Forelimb muscle (tissue), 1 donor: Measurements from ENCODE around the gene SORBS2. TPM values are rescaled to one million over a fixed set of nuclear protein-coding genes. Genes with fewer than 3 reads are reported as not detected.

ENCODE experiments used
- DNase-seq: peaks from one replicate; pipeline ENCODE4 v3.0.0-alpha.2; 2013; ENCODE audit warnings: low read depth
- polyA plus RNA-seq: library from polyadenylated mRNA; unstranded; fragments of 120-200 nt; gene quantifications from one replicate; pipeline ENCODE4 v1.2.1, GENCODE V29; 2013; ENCODE audit not compliant: insufficient read length

SORBS2 gene
- polyA plus RNA-seq, 1 donor, result 21.3 TPM

DNA sequence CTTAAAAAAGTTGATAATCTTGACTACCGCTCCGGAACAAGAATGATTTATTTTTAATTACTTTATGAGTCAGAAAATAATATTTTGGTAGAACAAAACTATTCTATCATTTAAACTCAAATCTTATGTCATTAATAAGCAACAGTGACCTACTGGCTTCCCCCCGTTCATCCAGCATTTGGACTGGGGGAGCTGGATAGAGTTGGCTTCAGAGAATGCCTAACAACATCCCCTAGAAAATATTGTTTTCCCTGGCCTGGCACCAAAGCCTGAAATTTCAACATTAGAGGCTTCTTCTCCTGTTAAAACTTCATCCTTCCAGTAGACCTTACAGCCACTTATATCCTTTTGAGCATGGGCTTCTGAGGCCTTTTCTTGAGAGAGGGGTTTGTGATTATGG is 221.0 kb downstream of the SORBS2 start:
- DNase-seq, result no peak

DNA sequence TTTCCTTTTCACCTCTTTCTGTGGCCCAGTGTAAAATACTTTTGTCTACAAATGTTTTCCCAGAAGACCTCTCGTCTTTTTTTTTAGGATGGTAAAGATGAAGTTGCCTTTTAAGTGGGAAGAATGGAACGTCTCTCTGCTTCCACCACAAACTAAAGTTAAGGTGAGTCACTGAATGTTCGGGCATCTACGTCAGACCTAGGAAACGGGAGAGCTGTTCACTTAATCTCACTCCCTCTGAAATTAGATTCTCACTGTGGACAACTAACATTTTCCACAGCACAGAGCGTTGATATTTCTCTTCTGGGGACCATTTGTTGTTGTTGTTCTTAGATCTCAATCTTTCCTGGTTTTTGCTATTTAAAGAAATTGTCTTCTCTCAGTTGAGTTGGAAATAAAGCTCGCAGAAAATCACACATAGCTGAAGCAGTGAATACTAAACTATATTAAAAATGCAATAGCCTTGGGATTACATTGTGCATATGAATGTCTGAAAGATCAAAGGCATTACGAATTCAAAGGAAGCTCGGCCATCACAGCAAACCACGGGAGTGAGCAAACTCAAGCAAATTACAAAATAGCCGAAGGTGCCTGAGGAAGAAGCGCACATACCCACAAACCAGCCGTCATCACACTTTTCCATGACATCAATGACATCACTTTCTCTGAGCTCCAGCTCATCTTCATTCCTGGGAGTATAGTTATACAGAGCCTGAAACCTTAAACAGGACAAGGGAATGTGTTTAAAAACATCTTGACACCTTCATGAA is 222.7 kb downstream of the SORBS2 start:
- DNase-seq, result no peak

DNA sequence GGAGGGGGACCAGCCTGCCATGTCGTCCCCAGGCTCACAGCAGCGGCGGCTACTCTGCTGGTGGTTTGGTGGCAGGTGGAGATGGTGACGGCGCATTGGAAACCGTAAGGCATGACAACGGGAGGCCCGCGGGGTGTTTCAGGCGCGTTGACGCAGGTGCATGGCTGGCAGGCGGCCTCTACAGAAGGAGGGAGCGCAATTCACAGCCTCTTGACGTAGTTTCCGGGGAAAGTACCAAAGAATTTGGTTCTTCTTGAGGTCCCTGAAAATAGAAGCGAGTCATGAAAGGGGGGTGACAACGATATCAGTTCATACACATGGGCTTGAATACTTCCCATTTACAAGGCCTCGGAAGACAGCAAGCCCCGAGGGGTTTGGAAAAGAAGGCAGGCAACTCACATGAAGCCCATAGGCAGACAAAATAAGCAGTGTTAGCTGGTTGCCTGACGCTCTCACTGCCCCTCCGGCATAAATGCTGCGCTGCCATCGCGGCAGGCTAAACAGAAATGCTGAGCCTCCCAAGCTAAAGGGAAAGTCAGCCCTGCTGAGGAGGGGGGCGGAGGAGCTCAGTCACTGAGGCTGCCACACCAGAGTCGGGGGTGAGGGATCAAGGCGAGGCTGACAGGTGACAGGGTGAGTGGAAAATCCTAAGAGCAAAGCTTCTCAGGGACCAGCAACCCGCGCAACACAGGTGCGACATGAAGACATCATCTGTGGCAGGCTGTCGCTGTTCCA is 224.4 kb downstream of the SORBS2 start:
- no peak for DNase-seq

DNA sequence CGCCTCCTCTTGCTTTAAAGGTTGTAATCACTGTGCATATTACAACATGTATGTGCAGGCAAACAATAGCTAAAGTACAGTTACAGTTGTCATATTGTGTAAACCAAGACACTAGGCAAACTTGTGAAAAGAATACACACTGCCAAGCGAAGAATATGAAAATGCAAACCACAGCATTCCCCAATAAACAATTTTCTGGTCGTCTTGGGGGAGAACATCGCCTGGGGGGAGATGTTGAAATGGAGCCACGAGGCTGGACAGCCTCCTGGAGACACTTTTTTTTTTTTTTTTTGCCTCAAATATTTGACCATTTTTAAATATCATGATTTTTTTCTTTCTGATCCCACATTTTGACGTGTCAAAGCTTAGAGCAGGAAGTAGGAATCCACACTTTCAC is 225.0 kb downstream of the SORBS2 start:
- no peak for DNase-seq

DNA sequence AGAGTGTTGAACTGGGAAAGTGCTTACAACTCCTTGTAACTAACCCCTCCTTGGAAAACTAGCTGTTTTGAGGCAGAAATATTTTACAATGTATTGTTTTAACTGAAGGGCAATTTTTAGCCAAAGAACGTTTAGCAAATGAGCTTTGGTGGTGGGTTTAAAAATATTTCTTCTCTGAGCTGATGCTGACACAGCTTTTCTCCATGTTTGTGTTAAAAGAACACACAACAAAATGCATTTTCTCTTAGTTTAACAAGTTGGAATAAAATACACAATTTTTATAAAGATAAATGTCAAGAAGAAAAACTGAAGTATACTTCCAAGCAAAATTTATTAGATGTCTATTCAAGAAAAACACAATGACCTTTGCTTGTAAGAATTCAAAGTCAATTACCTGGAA is 226.8 kb downstream of the SORBS2 start:
- DNase-seq, result no peak

DNA sequence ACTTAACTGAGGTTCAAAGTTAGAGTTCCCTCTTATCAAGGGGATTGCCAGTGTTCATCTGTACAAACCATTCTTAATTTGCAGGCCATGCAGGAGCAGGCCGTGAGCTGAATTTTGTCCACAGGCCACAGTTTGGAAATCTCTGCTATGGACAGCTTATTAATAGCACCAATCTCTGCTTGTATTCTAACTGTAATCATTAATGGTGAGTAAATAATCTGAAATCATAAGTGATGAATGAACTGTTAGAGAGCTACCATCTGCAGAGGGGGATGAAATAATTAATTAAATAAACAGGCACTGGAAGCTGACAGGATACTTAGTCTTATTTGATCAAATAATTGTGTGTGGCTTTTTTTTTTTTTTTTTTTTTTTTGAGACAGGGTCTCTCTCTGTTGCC is 228.2 kb downstream of the SORBS2 start:
- DNase-seq, result no peak

DNA sequence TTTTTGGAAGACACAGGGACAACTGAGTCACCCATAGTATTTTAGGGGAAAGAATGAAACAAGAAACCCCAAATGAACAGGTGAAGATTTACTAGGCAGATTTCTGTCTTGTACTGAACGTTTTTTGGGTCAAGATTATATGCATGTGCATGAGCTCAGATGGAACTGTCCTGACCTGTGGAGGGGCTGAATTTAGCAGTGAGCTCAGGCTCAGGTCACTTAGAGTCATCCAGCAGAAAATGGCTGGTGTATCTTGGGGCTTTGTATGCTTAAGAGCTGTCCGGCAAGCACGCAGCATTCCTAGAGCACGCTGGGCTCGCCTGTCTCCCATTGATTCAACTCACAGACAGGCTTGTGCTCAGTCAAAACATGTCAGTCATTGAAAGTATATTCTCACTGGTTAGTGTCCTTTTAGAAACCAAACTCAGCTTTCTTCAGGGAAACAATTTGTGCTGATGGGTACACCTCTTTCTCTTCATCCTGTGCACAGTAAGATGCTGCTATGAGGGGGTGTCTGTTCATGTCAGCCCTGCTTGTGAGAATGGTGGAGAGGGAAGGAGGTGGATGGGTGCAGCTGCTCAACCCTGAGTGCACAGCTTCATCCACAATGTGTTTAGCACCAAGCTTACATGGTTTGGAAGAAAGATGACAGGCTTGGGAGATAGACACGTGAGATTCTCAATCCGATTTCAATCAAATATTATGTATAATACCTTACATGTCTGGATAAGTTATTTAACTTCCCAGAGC is 229.2 kb downstream of the SORBS2 start:
- DNase-seq, result no peak

DNA sequence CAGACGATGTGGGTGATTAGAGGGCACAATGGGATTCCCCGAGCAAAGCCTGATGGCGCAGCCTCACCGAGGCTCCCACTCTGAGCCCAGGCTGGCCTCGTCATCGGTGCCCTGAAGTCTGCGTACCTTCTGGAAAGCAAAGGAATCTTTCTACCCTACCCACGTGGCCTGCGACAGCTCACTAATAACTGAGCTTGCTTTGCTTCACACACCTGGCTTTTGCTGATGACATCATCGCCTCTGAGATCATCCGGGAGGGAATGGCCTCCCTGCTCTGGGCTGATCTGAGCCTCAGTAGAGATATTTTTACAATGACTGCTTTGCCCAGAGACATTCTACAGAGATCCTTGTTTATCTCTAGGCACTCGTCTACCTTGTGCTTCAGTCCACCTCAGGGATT is 231.3 kb downstream of the SORBS2 start:
- DNase-seq, result no peak

DNA sequence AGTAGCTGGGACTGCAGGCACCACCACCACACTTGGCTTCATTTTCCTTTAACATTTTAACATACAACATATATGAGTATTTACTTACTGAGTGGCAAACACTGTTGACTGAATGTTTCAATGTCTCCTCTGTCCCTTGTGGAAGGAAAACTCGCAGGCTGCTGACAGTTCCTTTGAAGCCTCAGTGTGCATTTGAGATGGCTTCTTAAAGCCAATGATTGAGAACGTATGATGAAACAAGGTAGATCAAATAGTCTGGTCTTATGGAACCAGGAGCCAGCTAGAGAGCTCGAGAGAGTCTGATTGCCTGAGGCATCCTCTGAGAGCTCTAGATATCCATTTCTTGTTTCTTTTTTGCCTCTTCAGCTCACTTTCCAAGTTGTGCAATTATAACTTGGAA is 233.7 kb downstream of the SORBS2 start:
- DNase-seq, result no peak

DNA sequence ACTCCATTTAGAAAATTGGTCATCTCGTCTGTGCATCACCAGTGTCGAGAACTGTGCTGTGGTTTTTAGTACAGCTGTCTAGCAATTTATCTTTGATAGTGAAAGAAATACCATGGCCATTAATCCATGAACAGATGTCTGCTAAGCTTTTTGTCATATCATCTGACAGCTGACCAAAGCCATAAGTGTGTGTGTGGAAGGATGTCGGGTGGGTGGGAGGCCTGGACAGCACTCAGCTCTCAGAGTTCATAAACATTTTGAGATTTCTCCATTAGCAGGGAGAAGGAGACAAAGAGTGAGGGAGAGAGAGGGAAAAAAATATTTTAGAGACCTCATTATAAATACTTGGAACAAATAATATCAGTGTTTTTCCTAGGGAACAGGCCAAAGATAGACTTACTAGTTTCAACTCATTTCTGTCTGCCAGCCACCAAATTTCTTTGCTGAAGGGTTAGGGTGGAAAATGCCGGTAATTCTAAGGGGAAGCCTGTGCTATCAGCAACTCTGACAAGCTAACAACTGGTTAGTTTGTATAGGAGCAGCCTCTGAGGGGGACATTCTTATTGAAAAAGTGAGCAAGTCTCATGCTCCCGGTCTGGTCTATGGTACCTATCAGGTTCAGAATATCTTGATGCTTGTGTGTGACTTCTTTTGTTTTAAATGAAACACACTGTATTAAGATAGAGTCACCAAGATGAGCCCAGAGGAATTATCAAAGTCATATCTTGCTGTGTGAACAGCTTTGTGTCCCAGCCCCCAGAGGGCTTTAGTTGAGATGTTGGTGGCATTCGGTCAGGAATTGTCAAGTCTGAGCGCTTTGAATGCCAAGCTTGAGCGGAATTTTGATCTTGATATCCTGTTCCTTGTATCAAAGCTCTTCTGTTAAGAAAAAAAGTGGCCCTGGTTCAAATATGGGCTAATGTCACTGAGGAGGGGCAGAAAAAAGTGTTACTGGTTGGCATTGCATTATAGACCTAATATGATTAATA is 234.7 kb downstream of the SORBS2 start:
- no peak for DNase-seq

DNA sequence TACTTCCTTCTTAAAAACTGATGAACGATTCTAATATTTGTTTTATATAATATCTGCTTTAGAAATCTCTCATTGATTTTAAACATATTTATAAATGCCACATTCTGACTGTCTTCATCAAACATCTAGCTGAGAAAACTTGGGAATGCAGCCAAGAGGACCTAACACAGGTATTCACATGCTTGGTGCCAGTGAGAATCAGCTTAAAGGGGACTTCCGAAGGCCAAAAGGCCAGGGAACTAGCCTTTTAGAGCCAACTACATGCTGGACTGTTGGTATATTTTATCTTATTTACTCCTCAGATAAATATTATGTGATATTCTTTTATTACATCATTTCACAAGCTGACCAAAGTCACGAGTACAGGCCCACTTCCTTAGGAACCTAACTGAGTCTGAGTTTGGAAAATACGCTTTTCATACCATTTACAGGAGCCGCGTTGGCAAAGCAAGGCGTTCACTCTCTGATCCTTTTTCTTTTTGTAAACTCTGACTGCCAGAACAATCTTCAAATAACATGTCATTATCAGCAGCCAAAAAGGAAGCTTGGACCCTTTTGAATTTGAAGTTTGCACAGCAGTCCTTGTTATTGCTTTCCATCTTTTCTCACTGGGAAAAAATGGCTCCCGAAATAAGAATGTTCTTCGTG is 235.6 kb downstream of the SORBS2 start:
- DNase-seq, result no peak

DNA sequence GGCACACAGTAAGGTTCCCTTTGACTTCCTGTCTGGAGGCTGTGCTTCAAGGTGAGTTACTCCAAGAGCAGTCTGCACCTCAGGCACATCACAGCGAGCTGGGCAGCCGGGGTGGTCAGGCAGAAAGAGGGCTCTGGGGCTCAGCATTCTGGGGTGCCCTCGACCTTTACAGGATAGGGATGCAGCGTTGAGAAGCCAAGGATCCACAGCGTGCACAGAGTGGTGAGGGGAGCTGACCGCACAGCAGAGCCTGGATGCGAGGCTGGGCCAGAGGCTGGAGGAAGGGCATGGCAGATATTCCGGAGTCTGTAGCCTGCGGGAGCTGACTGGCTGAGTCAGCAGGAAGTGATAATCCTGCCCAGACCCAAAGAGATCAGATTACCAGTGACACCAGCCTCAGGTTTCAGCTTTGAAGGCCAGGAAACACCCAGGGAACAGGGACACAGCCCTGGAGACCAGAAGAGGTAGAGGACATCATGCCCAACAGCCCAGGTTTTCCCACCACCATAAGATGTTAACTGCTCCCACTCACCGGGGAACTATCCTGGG is 238.3 kb downstream of the SORBS2 start:
- DNase-seq, result no peak

DNA sequence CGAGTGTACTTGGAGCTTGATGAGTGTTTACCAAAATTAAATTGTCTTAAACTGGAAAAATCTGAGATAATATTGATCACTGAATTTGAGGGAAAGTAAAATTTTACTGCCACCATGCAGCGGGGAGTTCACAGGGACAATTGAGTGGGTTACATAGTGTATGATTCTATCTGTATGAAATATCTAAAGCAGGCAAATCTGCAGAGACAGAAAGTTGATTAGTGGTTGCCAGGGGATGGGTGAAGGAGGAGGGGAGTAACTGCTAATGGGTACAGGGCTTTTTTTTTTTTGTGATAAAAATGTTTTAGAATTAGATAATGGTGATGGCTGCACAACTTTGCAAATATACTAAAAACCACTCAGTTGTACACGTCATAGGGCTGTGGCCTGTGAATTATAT is 241.3 kb downstream of the SORBS2 start:
- no peak for DNase-seq

DNA sequence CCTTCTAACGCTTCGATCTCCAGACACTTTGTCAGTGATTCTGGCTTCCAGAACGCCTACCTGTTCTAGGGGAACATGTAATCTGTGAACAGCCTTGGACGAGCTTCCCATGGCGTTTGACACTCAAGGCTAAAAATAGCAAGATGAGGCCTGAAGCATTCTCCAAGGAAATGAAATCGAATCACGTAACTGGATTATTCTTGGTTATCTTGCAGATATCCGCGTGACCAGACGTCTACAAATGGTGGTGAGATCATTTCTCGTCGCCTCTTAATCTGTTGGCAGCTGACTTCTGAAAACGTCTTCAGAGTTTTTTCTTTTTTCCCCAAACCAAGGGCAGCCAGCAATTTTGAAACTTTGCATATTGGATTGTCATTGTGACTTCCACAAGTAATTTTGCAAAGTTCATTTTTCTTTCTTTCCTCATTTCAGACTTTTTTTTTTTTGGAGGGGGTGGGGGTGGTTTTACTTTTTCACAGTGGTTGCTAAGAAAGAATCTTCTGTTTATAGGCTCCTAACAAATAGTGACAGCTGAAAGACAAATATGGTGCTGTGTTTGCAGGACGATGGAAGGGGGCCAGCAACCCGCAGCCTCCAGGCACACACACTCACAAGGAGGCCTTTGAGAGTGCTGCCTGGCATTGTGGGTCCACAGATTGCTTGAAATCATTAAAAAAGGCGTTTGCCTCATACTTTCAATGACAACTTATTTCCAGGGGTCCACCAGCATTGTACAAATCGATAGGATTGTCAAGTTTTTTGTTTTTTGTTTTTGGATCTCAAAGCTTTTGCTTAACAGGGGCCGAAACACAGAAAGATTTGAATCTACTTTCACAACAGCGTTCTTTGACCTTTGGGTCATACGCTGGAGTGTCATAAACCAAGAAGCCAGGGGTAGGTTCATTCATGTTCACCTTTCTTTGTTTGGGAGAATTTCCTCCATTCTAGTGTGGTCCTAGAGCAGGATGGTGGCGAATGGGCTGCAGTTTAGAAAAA is 244.3 kb downstream of the SORBS2 start:
- no peak for DNase-seq

DNA sequence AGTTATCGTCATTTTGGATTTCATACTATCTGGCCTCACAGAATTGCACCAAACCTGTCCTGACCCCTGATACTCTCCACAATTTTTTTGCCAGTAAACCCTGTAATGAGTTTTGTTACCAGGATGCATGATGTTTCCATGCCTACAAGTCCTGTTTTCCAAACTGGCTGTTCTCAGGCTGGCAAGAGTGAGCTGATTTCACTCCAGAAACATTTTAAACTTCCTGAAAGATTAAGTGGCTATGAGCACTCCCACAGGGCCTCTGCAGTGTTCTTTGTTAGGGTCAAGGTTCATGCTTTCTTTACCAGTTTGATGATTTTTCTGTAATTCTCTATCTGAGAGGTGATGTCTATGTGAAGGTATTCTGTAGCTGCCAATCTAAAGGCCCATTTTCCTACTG is 245.0 kb downstream of the SORBS2 start:
- no peak for DNase-seq

DNA sequence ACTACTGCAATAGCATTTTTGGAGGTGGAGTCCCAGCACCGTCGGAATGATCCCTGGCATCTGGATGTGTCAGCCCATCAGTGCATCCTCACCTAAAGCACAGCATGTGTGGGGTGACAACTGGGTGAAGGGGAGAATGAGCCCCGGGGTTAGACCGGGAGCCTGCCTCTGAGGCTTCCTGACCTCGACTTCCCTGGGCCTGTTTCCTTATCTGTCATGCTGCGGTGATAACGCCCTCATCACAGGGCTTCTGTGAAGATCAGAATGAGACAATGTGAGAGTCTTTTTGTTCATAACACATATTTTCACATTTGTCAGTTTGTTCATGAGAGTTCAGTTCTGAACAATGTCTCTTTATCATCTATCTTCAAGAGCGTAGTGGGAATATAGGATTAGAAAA is 245.6 kb downstream of the SORBS2 start:
- no peak for DNase-seq

DNA sequence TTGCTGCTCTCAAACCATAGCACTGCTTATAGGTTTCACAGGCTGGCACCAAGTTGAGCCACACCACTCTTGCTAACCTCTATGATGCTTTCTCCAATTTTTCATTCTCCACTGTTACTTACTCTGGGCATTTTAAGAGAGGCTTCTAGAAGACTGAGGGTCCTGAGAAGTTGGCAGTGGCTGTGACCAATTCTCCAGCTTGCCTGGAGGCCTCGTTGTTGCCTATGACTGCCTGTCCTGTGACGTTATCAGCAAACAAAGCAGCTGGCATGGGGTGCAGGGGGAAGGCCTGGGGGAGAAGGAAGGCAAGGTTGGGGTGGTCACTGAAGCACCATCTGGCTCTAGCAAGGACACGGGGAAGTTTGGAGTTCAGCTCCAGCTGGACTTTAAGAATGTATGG is 246.3 kb downstream of the SORBS2 start:
- no peak for DNase-seq

DNA sequence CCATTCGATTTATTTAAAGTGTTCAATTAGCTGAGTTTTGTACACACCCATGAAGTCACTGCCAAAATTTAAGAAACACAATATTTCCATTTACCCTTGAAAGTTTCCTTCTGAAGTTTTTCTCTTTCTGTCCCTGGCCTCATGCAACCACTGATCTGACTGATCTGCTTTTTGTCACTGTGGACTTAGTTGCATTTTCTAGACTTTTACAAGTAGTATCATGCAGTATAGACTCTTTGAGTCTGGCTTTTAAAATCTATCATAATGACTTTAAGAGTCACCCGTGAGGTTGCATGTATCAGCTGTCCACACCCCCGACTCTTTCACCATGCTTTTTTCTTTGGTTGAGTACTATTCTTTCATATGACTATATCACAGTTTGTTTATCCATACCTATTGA is 247.6 kb downstream of the SORBS2 start:
- no peak for DNase-seq

DNA sequence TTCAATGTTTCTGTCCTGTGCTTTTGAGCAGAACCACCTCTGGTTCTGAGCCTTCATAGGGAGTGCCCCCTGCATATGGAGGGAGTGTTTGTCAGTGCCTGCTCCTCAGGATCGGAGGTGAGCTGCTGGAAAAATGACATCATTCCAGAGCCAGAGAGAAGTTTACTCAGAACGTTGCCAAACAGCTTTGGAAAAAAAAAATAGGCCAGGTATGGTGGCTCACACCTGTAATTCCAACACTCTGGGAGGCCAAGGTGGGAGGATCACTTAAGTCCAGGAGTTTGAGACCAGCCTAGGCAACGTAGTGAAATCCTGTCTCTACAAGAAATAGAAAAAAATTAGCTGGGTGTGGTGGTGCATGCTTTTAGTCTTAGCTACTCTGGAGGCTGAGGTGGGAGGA is 249.5 kb downstream of the SORBS2 start:
- no peak for DNase-seq
